KMS-11 (cell line): ENCODE measurements around the gene CATSPERE.

Source experiments
- H2AFZ ChIP-seq: fragments of 200-600 bp; sonication (generic); 2 replicates; pipeline ENCODE4 v1.6.1; 2016; ENCODE audit warnings: antibody characterized with exemption, mixed run types, low read depth
- H3K27ac ChIP-seq: fragments of 200-600 bp; sonication (generic); 2 replicates; pipeline ENCODE4 v1.6.1; 2016; ENCODE audit warnings: mild to moderate bottlenecking, mixed run types
- H3K27me3 ChIP-seq: fragments of 200-600 bp; sonication (generic); 2 replicates; pipeline ENCODE4 v1.6.1; 2017; ENCODE audit warnings: mild to moderate bottlenecking, low read depth, mixed run types, moderate library complexity; ENCODE audit not compliant: insufficient read depth
- H3K36me3 ChIP-seq: fragments of 200-600 bp; sonication (generic); 2 replicates; pipeline ENCODE4 v1.6.1; 2017; ENCODE audit warnings: mild to moderate bottlenecking, mixed run types; ENCODE audit not compliant: insufficient read depth
- H3K4me1 ChIP-seq: fragments of 200-600 bp; sonication (generic); 2 replicates; pipeline ENCODE4 v1.6.1; 2016; ENCODE audit warnings: mild to moderate bottlenecking, low read depth, mixed run types; ENCODE audit not compliant: poor library complexity, severe bottlenecking
- H3K4me2 ChIP-seq: fragments of 200-600 bp; sonication (generic); 2 replicates; pipeline ENCODE4 v1.7.0; 2016; ENCODE audit warnings: mild to moderate bottlenecking, mixed run types
- H3K4me3 ChIP-seq: fragments of 200-600 bp; sonication (generic); IDR thresholded peaks from 2 replicates; pipeline ENCODE4 v1.6.1; 2017; ENCODE audit warnings: low read depth, low read length, mixed read lengths; ENCODE audit not compliant: insufficient read depth
- H3K79me2 ChIP-seq: fragments of 200-600 bp; sonication (generic); 2 replicates; pipeline ENCODE4 v1.6.1; 2016; ENCODE audit warnings: low read depth, mixed run types; ENCODE audit not compliant: insufficient read depth
- H3K9ac ChIP-seq: fragments of 200-600 bp; sonication (generic); 2 replicates; pipeline ENCODE4 v1.6.1; 2016; ENCODE audit warnings: mild to moderate bottlenecking, mixed run types
- H4K20me1 ChIP-seq: fragments of 200-600 bp; sonication (generic); 2 replicates; pipeline ENCODE4 v1.6.1; 2016; ENCODE audit warnings: mild to moderate bottlenecking, mixed run types; ENCODE audit not compliant: insufficient read depth
- TF ChIP-seq, protein P1 (sequence below): fragments of 200-600 bp; sonication (generic); conservative IDR thresholded peaks from 2 replicates; pipeline ENCODE4 v1.6.1; 2017; ENCODE audit warnings: low read depth, mild to moderate bottlenecking, antibody characterized with exemption, low read length, moderate library complexity, mixed read lengths

The CATSPERE gene

DNA sequence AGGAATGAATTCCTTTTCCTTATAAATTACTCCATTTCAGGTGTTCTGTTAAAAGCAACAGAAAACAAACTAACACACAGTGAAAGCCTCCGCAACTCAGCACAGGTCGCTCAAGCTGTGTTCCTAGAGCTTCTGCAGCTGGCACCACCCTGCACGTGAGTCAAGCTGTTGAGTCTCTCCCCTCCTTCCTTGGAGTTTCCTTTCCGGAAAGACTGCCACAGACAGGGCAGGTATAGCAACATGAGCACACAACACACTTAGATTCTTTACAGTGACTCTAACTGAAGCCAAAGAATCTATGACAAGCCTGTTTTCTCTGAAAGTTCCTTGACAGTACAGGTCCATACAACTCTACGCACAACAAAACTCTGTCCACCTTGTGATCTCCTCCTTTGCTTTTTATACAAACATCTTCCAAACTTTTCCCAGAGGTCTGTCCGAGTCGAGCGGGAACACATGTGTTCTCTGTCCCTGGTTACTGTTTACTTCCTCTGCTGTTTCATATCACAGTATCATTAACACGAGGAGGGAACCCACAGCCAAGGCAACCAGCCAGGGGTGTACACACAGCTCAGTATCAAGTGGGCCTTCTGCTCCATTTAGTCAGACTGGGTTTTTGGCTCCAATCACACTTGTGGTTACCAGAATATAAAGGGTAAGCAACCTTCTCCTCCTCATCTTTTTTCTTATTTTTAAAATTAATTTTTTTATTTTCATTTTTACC lies 153.2 kb downstream of the CATSPERE start:
- no peaks in the 10 kb centered on the region for H3K36me3 ChIP-seq
- H3K9ac ChIP-seq, result no peak overlapping the region
- no peak overlapping the region for H3K4me3 ChIP-seq
- H3K4me1 ChIP-seq, result no peaks in the 10 kb centered on the region
- no peak overlapping the region for H3K27ac ChIP-seq
- H3K27me3 ChIP-seq, result no peaks in the 10 kb centered on the region
- H3K79me2 ChIP-seq, result no peaks in the 10 kb centered on the region
- TF ChIP-seq, protein P1, sequence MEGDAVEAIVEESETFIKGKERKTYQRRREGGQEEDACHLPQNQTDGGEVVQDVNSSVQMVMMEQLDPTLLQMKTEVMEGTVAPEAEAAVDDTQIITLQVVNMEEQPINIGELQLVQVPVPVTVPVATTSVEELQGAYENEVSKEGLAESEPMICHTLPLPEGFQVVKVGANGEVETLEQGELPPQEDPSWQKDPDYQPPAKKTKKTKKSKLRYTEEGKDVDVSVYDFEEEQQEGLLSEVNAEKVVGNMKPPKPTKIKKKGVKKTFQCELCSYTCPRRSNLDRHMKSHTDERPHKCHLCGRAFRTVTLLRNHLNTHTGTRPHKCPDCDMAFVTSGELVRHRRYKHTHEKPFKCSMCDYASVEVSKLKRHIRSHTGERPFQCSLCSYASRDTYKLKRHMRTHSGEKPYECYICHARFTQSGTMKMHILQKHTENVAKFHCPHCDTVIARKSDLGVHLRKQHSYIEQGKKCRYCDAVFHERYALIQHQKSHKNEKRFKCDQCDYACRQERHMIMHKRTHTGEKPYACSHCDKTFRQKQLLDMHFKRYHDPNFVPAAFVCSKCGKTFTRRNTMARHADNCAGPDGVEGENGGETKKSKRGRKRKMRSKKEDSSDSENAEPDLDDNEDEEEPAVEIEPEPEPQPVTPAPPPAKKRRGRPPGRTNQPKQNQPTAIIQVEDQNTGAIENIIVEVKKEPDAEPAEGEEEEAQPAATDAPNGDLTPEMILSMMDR, result no peak
- no peak overlapping the region for H2AFZ ChIP-seq
- H3K4me2 ChIP-seq, result no peak overlapping the region
- H4K20me1 ChIP-seq, result no peaks in the 10 kb centered on the region

DNA sequence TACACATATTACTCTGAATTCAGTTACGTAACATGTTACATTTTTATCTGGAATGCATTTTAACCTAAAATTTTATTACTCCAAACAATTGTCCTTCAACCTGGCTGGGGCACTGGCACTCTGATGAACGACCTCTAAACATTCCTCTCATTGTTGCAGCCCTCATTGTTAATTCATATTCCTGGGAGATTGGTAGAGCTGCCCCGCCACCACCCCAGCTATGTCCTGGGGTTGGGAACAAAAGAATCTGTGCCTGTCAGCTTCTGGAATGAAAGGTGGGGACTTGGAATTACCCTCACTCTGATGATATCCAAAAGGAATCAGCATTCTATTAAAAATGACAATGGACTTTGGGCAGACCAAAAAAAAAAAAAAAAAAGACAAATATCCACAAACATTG lies 153.8 kb downstream of the CATSPERE start:
- no peak overlapping the region for H3K27ac ChIP-seq

DNA sequence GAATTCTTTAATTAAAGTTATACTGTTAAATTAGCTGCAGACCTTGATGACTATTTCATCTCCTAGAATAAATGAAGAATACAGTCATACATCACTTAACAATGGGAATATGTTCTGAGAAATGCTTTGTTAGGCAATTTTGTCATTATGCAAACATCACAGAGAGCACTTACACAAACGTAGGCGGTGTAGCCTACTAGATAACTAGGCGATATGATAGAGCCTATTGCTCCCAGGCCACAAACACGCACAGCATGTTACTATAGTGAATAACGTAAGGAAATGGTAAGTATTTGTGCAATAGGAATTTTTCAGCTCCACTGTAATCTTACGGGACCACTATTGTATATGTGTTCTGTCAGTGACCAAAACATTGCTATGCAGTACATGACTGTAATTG lies 154.2 kb downstream of the CATSPERE start:
- Histone ChIP-seq H3K9ac (no peak overlapping the region), H2AFZ (no peak overlapping the region), H3K27me3 (no peaks in the 10 kb centered on the region), H3K79me2 (no peaks in the 10 kb centered on the region), H4K20me1 (no peaks in the 10 kb centered on the region), H3K27ac (no peak overlapping the region), H3K36me3 (no peaks in the 10 kb centered on the region), H3K4me2 (no peak overlapping the region), H3K4me1 (no peaks in the 10 kb centered on the region), H3K4me3 (no peak overlapping the region)
- TF ChIP-seq, protein P1, result no peak

More for the DNA sequence above, 153.8 kb downstream of the CATSPERE start:
- H4K20me1 ChIP-seq, result no peaks in the 10 kb centered on the region
- H3K27me3 ChIP-seq, result no peaks in the 10 kb centered on the region
- H3K4me3 ChIP-seq, result no peak overlapping the region
- no peaks in the 10 kb centered on the region for H3K79me2 ChIP-seq
- no peak overlapping the region for H3K9ac ChIP-seq
- TF ChIP-seq, protein P1, result no peak
- H2AFZ ChIP-seq, result no peak overlapping the region
- no peaks in the 10 kb centered on the region for H3K4me1 ChIP-seq
- H3K36me3 ChIP-seq, result no peaks in the 10 kb centered on the region
- no peak overlapping the region for H3K4me2 ChIP-seq

DNA sequence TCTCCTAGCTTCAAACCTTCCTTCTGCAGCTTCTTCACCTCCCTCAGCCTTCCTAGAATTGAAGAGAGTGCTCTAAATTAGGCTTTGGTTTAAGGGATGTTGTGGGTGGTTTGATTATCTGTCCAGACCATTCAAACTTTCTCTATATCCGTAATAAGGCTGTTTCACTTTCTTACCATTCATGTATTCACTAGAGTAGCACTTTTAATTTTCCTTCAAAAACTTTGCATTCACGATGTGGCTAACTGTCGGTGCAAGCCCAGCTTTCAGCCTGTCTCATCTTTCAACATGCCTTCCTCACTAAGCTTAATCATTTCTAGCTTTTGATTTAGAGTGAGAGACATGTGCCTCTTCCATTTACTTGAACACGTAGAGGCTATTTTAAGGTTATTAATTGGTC lies 165.6 kb downstream of the CATSPERE start:
- TF ChIP-seq, protein P1, result no peak
- no peaks in the 10 kb centered on the region for H3K4me1 ChIP-seq
- H3K4me2 ChIP-seq, result no peak overlapping the region
- no peak overlapping the region for H3K9ac ChIP-seq
- H4K20me1 ChIP-seq, result no peaks in the 10 kb centered on the region
- no peak overlapping the region for H3K4me3 ChIP-seq
- H3K27ac ChIP-seq, result no peak overlapping the region
- no peaks in the 10 kb centered on the region for H3K27me3 ChIP-seq
- H3K79me2 ChIP-seq, result no peaks in the 10 kb centered on the region
- no peak overlapping the region for H2AFZ ChIP-seq
- H3K36me3 ChIP-seq, result no peaks in the 10 kb centered on the region
